NK-92 treated with Interleukin-12 subunit alpha and Interleukin-12 subunit beta, amount 100 ng/mL, for 24 hours (cell line): Measurements from ENCODE around the gene MMP25.

Experiments
- DNase-seq: peaks from one replicate; lab custom pipeline; 2025; lab: John Stamatoyannopoulos, UW

Gene MMP25

DNA sequence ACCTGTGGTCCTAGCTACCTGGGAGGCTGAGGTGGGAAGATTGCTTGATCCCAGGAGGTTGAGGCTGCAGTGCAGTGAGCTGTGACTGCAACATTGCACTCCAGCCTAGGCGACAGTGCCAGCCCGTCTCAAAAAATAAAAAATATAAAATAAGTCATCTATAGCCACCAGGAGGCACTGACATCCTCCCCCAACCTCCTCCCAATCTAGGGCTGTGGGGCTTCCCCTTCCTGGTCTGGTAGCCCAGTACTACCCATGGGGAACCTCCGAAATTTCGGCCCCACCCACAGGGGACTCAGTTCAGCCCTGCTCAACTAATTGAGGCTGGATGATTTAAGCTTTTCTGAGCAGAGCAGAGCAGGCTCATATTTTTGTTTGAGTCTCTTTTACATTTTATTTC is 49.5 kb downstream of the MMP25 start:
- peak; percentile 64 for DNase-seq

DNA sequence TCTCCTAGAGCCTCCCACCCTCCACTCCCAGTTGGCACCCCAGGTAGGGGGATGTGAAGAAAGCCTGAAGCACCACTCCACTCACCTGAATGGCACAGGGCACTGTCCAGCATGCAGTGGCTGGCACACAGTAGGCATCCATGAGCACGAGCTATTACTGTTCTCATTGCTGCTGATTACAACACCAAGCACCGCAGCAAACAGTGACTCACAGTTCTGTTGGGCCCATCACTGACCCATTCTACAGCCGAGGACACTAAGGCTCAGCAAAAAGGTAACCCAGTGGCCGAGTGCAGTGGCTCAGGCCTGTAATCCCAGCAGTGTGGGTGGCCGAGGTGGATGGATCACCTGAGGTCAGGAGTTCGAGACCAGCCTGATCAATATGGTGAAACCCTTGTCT is 50.0 kb downstream of the MMP25 start:
- DNase-seq, result no peak

DNA sequence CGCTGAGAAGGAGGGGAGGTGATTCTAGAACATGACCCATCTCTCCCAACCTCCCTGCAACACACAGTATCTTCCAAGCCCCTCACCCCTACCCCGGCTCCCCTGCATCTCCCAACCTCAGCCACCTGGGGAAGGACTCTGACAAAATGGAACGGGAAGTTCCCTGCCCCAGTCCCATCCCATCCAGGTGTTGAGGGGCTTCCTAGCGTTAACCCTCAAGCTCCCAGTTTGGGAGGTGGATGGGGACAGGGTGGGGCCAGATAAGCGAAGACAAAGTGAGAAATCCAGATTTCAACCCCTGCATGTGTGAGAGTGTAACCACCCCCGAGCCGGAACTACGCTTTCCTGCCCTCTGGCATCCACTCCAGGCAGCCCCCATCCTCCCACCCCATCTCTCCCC is 50.9 kb downstream of the MMP25 start:
- no peak for DNase-seq

DNA sequence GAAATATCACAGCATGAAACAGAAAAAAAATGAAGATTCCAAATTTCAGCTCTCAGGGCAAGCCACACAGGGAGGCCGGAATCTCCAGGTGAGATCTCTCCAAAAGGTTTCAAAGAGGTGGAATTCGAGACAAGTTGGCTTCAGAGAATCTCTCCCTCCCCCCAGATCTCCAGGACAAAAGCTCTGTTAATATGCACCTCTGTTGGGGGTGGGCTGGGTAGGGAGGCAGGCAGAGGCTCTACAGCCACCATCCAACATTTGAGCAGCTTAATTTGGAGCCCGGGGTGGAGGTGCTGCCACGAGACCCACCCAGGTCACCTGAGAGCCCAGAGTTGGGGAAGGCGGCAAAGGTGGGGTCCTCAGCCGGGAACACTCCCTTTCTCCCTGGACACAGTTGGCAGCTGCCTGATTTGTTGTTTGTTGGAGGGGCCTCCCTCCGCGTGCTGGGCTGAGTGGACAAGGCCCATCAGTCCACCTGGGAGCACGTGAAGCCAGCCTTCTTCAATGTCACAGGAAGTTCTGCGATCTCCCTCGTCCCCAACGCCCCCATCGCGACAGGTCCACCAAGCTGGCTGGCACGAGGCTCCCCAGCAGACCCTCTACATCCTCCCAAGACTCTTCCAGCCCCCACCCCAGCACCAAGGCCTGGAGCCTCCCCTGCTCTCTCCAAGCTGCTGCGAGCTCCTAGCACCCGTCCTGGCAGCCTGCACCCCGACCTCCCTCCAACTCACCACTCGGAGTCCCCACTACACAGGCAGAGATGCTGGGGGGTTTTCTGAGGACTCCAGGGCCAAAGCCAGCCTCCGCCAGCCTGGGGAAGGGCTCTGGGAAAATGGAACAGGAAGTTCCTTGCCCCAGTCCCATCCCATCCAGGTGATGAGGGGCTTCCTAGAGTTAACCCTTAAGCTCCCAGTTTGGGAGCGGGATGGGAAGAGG is 52.4 kb downstream of the MMP25 start, which contains the start of gene ZSCAN10:
Gene ZSCAN10 (minus strand): TSS at position 836 of the 936 bp plus-strand sequence. CDS start 6,357 bp downstream, outside the sequence.
- no peak for DNase-seq

DNA sequence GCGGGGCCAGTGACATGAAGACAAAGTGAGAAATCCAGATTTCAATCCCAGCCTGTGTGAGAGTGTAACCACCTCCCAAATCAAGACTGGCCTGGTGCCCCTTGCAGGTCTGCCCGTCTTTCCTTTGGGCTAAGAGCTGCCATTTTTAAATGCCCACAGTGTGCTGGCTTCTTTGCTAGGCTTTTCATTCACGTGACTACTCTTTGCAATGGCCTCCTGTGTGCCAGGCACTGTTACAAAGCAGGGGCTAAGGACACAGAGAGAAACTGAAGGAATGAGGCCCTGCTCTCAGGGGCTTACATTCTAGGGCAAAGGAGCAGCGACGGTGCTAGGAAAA is 53.0 kb downstream of the MMP25 start:
- no peak for DNase-seq

DNA sequence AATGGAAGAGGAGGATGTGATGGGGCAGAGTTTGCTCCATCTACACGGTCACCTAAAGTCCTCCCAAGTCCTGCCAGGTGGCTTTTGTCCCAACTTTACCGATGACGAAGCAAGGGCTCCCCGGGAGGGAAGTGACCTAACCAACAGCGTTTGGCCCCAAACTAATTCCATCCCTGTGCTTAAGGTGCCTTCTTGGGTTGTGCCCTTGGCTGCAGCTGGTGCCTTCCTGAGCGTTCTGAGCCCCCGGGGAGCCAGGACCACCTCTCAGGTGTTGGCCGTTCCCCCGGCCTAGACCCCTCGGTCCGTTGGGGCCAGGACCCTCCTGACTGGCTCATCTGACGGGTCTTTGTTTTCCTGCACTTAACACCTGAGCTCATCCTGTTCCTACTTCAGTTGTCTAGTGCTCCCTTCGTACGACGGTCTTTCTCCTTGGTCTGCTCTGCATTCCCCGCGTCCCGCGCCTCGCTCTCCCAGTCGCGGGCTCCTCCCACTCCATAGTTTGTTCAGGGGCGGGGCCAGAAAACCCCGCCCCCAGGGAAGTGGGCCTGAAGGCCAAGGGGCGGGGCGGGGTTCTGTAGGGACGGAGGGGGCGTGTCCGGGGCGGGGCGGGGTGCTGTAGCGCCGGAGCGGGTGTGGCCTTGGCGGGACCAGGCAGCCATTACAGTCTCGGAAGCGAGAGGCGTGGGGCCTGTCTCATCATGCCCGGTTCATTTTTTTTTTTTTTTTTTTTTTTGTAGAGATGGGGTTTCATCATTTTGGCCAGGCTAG is 53.6 kb downstream of the MMP25 start:
- no peak for DNase-seq

DNA sequence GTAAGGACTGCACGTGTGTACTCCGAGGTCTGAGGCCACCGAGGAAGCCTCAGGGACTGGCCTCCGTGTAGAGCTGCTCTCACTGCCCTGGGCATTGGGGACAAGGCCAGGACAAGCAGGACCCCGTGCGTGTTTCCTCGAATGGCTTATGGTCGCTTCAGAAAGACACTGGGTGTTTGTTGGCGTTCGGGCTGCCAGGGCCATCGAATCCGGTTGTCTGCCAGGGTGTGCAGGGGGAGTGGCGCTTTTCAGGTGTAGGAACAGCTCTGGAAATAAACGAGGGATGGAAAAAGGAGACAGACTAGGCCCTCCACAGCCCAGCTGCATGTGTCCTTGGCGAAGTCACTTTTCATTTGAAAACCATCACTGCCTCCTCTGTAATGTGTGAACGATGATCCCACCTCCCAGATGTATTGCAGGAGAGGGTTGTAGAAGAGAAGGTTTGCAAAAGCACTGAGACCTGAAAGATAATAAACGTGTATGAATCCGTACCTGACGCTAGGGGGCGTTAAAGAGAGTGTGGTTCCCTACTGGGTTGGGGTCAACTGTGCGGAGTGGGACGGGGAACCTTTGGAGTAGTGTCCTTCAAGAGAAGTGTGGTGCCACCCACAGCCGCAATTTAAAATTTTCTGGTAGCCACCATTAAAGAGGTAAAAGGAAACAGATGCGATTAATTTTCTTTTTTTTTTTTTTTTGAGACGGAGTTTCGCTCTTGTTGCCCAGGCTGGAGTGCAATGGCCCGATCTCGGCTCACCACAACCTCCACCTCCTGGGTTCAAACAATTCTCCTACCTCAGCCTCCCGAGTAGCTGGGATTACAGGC is 54.9 kb downstream of the MMP25 start:
- DNase-seq, result no peak

DNA sequence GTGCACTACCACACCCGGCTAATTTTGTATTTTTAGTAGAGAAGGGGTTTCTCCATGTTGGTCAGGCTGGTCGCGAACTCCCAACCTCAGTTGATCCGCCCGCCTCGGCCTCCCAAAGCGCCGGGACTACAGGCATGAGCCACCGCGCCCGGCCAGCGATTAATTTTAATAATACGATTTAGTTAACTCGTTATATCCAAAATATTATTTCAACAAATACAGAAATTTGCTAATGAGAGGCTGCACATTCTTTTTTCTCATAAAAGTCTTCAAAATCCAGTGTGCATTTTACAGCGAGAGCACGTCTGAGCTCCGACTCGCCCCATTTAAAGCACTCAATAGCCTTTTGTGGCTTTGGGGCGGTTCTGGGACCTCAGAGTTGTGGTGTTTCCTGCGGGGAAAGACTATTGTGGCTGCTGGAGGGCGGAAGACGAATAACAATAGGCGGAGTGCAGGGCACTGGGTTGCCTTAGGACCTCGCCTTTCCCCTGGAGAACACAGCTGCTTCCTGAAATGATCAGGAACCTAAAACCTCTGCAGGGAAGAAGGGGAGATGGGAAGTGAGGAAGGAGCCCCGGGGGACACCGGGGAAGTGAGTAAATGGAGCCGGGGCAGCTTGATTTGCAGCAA is 55.6 kb downstream of the MMP25 start:
- DNase-seq, result no peak

DNA sequence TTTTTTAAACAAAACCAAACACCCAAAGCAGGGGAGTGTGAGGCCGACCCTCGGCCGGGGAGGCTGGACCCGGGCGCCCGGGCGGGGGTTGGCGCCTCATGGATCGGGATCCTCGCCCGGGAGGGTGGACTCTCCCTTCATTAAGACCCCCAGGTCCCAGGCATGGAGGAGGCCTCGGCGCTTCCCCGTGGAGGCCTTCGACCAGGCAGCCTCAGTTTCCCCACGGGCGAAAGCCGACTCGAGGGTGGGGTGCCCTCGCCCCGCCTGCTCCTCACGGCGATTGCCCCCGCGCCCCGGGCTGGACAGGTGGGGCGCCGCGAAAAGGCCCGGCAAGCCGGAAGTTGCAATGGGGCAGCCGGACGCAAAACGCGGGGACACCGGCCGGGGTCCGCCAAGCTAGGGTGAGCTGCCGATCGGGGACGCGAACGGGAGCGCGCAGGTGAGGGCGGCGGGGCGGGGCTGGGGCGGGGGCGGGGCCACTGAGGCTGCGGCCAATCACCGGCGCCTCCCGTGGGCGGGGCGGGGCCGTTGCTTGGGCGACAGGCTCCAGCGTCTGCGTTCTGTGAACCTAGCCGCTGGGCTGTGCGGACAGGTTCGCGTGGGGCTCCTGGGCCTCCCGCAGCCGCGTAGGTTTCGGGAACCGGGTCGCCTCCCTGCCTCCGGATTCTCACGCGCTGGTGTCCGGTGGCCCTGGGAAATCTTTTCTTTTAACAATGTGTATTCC is 60.0 kb downstream of the MMP25 start:
- DNase-seq, result peak; percentile 91
